Right renal cortex interstitium (tissue), 3 donors: ENCODE results near the gene TP53I11. TPM values are rescaled to one million over a fixed set of nuclear protein-coding genes. Genes with fewer than 3 reads are reported as not detected.

ENCODE experiments used
- DNase-seq, 3 donors: peaks; one replicate each; pipeline ENCODE4 v3.0.0-alpha.2; 2013; ENCODE audit warnings: low read depth in 3 of 3, low spot score in 2 of 3
- polyA plus RNA-seq, 3 donors: library from polyadenylated mRNA; unstranded; fragments of 120-200 nt; gene quantifications; one replicate each; pipeline ENCODE4 v1.2.1, GENCODE V29; 2013; ENCODE audit not compliant: insufficient read length in 3 of 3

Gene TP53I11
- polyA plus RNA-seq, 3 donors: 58.0 to 66.7 (median 61.8) TPM

DNA sequence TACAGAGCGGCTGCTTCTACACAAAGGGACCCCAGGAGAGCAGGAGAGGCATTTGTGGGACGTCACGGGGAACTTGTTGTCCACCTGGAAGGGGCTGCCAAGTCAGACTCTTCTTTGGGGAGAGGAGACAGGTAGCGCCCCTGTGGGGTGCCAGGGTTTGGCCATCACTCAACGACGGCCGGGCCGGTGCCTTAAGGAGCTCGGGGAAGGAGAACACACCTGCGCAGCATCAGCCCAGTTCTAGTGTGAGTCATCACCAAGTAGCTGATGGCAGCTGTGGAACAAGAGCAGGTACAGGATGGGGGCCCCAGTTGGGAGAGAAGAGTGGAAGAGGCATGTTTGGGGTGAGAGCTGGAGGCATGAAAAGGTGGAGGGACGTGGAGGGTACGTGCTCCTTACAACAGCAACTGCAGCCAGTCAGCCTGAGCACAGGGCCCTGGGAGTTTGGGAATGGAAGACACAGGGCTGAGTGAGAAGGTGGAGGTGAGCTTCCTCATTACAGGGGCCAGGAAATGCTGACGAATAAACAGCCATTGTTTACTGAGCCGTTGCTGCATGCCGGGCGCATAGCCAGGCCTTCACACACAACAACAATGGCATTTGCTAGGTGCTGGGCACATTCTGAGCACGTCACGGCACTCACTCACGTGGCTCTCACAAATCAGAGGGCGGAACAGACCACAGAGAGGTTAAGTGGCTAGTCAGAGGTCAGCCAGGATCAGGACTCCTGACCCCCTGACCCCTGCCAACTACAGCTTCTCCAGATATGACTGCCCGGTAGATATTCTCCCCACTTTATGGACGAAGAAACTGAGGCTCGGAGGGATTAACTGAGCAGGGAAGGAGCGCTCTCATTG is 29.1 kb upstream of the TP53I11 start:
- no peak for DNase-seq

DNA sequence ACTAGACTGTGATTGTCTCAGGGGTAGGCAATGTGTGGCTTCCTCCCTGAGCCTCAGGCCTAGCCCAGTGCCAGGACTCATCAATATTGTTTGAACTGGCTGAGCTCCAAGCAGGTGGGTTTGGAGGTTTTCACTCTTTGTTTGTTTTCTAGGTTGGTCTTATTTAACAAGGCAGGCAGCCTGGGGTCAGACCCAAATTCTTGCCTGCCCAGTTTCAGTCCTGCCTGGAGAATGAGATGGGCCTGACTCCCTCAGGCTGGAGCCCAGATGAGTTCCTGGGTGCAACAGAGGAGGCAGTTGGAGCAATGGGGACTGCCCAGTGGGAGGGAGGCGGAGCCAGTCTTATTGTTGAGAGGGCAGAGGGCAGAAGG is 28.3 kb upstream of the TP53I11 start:
- DNase-seq: no peak

DNA sequence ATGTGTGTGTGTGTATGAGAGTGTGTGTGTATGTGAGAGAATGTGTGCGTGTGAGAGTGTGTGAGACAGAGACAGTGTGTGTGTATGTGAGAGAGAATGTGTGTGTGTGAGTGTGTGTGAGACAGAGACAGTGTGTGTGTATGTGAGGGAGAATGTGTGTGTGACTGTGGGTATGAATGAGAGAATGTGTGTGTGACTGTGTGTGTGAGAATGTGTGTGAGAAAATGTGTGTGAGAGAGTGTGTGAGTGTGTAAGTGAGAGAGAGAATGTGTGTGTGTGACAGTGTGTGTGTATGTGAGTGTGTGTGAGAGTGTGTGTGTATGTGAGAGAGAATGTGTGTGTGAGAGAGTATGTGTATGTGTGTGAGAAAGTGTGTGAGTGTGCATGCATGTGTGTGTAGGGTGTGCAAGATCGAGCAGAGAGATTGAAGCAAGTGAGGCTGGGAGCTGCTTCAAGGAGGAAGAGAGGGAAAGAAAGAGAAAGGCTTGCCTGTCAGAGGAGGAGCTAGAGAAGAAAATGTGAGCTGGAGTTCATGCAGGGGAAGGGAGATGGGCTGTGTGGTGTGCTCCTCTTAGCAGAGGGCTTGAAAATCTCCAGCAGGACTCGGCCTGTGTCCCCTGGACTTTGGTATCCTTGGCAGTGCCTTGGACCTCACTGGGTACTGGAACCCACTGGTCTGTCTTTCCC is 27.7 kb upstream of the TP53I11 start:
- no peak for DNase-seq

DNA sequence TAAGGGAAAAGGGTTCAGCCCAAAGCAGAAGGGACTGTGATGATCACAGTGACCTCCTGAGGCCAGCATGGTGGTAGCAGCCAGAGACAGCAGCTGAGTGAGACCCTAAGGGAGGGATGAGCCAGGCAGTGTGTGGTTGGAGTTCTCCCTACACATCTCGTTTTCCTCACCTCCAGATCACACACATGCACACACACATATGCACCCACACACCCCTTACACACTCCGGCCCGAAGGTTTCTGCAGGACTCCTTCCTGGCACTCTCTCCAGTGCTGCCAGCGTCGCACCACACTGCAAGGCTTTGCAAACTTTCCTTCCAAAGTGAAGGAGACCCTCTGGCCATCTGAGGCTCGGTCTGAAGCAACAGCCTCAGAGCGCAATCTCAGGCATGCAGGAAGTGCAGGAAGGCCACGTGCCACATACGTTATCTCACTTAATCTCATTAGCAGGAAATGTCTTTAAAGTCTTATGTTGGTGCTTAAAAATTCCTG is 26.9 kb upstream of the TP53I11 start:
- no peak for DNase-seq

DNA sequence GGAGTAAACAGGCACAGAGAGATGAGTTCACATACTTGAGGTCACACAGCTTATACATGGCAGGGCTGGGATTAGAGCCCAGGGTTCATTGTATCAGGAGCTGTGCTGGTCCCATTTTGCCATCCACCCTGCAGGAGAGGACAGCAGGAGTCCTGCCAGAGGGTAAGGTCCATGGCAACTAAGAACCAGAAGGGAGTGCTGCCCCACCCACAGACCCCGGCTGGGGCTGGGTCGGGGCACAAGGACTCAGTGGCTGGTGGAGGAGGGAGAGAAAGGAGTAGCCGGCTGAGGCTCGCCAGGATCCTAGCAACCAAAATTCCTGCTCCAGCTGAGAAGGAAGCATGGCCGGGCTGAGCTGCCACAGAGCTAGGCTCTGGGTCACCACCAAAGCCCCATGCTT is 25.9 kb upstream of the TP53I11 start:
- no peak for DNase-seq

DNA sequence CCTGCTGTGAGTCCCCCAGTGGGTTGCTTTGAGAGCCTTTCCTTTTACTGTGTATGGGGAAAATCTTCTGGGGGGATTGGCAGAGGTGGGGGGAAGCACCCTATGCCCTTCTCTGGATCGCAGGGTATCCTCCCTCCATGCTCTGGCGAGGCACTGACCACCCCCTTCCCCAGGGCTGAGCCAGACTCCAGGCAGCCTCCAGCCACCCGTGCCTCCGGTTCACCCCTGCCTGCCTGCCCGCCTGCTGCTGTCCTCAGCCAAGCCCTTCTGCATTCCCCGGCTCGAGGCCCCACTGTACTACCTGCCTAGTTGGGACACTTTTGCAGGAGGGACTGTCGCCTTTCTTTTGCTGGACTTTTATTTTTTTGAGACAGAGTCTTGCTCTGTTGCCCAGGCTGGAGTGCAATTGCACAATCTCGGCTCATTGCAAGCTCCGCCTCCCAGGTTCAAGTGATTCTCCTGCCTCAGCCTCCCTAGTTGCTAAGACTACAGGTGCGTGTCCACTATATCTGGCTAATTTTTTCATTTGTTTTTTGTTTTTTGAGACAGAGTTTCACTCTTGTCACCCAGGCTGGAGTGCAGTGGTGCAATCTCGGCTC is 23.8 kb upstream of the TP53I11 start:
- no peak for DNase-seq

DNA sequence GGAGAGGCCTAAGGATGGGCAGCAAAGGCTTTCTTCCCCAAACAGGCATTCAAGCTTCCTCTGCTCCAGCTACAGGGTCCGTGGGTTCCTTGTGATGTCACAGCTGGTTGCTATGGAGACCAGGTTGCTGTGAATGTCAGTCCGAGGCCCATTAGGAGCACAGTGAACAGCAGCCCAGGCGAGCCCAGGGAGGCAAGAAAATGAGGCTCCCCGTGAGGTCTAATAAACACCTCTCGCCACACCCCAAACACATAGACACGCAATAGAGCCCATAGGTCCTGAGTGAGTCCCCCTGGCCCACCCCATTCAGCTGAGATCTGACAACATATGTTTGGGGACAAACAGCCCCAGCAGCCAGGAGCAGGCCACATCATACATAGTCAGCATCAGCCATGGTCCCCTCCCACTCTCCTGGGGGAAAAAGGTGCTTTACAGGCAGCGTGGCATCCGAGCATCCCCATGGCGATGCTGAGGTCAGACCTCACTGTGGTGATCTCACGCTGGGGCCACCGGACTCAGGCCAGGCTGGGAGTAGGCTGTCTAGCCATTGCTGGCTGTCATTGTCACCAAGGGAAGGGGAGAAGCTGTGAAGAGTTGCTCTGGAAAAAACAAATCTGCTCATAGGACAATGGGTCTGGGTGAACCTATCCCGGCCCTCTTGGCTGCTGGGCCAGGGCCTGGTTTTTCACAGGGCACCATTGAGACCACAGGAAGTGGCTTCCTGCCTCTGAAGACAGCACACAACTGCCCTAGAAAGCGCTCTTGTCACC is 23.1 kb upstream of the TP53I11 start:
- DNase-seq: no peak

DNA sequence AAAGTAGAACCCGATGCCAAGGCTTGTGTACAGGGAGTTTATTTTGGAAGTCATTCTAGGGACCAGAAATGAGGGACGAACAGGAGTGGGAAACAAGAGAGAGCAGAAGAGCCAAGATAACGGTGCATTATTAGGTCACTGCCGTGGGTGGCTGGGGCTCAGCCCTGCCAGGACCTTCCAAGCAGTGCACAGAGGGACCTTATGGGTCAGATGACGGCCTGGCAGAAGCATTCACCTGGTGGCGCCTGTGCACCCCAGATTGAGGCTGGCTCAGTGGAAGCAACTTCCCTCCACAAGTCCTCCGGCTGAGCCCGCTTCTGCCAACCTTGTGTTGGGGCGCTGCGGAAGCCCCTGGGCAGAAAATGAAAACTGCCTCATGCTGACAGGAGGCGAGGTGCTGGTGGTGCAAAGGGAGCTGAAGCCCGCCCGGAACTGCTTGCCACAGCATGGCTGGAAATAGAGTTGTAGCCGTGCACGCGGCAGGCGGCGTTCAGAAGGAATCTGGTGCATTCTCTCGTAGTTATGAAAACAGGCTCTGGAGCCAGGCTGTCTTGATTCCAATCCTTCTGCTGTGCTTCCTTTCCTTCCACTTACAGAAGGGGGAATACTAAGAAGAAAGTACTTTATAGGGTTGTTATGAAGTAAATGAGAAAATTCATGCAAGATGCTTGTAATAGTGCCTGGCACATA is 22.2 kb upstream of the TP53I11 start:
- DNase-seq: no peak

DNA sequence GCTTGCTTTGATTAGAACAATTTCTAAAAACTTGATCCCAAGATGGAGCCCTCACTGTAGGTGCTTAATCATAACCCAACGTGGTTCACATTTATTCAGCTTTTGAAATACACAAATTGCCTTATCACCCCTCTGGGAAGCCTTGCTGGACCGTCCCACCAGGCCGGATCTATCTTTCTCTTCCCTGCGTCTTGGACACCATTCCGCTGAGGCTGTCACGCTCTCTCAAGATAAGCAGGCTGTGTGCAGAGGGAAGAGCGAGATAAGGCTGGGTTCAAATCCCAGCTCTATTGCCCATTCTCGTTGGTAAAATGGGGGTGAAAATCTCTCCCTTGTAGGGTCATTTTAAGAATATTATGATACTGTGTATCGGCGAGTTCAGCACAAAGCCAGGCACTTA is 20.5 kb upstream of the TP53I11 start:
- DNase-seq: no peak

DNA sequence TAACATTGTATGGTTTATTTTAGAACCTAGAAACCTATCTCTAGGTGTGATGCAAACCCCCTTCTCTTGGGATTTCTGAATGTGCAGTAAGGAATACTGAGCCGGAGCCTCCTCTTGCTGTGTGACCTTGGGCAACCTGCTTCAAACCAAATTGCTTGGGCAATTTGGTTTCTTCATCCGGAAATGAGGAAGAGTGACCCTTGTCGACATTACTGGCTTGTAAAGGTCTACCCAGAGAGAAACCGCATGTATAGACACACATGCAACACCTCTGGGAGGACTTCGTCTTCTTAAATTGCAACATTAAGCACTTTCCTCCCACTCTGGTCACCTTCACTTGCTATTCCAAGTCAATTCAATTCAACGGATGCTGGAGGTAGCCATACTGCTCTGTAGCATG is 19.6 kb upstream of the TP53I11 start:
- DNase-seq: no peak

DNA sequence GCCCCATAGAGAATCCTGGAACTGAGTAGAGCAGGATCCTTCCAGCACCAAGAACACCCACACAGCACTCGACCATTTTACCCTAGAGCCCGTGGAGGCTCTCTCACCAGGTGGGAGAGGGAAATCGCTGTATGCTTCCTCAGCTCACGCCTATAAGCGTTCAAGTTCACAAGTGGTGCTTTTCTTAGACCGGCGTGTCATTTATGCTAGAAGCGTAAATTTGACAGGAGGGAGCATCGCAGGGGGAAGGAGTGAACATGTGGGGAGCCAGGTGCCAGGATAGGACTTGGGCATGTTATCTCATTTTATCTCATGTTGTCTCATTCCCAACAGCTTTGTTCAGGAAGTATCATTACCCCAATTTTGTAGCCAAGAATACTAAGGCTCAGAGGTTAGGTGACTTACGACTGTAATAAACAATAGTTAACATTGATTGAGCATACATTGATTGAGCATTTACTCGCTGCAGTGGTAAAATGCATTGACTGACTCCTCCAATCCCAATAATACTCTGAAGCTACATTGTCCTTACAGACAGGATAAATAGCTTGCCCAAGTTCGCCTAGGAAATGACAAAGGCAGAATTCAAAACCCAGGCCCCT is 19.1 kb upstream of the TP53I11 start:
- no peak for DNase-seq

DNA sequence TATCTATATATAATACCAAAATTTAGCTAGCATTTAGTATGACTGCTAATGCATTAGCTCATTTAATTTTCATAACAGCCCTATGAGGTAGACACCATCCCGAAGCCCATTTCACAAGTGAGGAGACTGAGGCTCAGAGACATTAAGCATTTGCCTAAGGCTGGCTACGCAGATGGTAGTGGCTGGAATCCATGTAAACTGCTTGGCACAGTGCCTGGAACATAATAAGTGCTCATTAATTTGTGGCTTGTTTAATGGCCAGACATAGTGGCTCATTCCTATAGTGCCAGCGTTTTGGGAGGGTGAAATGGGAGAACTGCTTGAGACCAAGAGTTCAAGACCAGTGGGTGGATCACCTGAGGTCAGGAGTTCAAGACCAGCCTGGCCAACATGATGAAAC is 17.8 kb upstream of the TP53I11 start:
- no peak for DNase-seq

DNA sequence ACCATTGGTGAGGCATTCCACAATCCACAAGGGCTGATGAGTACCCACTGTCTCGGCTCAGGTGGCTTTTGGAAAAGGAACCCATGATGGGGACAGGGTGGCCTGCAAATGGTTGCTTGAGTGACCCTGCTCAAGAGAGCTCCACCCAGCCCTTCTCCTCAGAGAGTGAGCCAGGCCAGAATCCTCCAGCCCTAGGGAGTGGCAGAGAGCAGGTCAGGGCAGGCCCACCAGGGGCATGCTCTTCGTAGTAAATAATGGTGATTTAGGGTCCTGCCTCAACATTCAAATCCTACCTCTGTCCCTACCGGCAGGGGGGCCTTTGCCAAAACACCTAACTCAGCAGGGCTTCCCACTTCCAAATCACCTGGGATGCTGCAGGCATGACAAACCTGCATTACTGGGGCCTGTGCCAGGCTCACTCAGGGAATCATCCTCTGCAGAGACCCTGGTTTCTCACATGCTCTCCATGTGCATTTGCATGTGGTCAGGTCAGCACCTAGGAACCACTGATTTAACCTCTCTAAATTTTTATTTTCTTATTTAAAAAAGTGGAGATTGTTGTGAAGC is 17.3 kb upstream of the TP53I11 start:
- no peak for DNase-seq

DNA sequence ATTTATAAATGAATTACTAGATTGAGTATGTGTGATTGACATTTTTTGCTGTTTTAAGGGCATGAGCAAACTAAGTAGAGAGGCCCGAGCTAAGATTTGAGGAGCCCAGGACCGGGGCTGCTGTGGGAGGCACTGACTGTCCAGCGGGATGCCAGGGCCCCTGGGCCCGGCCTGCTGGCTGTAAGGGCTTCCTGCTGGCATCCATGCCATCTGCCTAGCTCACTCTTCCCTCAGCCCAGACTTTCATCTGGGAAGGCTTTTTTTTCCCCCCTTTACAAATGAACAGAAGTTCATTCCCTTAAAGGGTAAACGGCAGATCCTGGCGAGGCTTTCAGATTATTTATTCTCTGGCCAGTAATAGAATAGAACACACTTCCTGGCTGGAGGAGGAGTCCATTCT is 16.0 kb upstream of the TP53I11 start:
- DNase-seq: no peak

DNA sequence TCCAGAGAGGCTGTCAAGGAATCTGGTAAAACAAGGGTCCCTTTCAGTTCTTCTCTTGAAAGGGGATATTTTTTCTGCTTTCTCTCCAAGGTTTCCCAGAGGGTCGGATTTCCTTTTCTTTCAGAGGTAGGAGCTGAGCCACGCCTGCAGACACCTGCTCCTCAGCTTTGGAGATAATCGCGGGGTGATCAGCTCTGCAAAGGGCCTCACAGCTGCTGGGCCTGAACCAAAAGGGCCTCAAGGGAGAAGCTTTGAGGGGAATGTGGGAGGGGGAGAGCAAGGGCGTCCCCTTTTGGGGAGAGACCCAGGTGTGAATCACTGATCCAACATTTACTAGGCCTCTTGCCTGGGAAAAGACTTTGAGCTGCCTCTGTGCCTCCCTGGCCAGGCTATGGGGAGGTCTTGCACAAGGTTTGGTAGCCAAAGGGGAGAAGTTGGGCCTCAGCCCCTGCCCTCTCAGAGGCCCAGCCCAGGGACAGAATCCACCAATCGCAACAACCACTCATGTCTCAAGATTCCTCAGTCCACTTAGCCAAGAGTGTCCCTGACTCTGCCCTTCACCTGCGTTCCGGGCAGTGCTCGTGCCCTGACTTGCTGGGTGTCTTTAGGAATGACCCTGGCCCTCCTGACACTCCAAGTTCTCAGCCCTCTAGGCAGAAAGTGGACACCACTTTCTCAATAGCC is 14.0 kb upstream of the TP53I11 start:
- DNase-seq: no peak

DNA sequence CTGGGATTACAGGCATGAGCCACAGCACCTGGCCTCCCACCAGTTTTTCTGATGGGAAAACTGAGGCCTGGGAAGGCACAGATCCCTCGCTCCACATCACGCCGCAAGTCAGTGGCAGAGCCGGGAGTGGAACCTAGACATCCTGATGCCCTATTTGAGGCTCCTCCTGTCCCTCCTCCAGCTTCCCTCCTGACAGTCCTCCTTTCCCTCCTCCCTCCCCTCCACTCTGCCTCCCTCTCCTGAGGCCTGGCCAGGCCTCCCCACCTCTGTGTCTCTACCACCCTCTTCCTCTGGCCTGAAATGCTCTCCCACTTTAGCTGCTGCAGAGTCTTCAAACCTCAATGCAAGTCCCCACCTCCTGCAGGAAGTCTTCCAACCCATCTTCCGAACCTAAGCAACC is 13.3 kb upstream of the TP53I11 start:
- DNase-seq: no peak

DNA sequence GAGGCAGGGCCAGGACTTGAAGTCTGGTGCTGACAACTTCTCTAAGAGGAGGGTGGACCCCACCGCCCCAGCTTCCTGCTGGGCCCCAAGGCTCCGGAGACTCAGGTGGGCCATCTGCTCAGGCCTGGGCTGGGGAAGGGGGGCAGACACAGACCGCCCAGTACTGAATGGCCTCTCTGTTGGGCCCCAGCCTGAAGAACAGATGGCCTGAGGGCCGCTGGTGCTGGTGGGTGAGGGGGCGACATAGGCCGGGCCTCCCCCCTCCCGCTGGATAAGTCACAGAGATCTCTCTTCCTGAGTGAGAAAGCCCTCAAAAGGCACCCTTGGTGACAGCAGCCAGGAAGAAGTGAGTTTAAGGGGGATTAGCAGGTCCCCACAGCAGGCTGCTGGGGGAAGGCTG is 12.5 kb upstream of the TP53I11 start:
- DNase-seq: no peak

DNA sequence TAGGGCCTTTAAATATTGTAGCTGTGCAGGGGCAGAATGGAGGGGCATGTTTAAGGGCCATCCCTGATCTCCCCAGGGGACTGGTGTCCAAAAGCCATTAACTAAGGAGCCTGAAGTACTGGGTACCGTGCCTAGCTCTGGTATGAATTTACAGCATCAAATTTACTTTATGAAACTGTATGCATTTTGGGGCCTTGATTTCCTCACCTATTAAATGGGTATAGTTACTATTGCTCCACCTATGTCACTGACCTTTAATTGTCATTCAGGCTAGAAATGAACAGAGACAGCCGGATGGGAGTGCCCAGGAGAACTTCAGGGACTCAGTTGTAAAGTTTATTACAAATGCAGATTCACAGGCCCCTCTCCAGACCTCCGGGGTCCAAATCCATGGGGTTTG is 11.8 kb upstream of the TP53I11 start:
- no peak for DNase-seq

DNA sequence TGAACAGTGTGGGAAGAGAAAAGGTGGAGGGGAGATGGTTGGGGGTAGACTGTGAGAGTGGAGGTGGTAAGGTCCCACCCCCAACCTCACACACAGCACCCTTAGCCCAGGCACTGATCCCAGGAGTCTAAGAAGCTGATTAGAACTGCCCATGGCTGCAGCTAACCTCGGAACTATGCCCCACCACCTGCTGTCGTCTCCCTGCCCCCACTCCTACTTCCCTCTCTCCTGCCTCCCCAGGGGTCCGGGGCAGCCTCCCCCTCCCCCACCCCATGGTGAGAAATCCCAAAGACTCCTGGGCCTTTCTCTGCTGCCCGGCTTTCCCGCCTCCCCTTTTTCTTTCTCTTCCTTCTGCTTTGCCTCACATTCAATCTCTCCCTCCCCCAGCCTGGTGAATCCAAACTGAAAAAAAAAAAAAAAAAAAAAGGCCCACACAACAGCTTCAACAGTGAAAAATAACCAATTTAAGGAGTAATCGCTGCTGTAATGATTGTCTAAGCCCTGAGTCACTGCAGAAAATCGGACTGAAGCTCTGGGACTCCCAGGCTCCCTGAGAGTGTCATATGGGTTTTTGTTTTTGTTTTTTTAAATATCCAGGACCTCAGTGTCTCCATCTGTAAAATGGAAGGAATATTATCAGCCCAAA is 9.6 kb upstream of the TP53I11 start:
- no peak for DNase-seq
